ENCODE data around the gene COMMD3. TPM values are rescaled to one million over a fixed set of nuclear protein-coding genes. Genes with fewer than 3 reads are reported as not detected.
A peak's percentile ranks its signal among the peaks of the same experiment; 100 is the strongest.

The COMMD3 gene
- total and polyA plus RNA-seq, 9 of the 15 experiments (the other 6 are each of a cell fraction or from before 2014, with no cell fraction given), result 50.7 to 217 (median 80.1) TPM

DNA sequence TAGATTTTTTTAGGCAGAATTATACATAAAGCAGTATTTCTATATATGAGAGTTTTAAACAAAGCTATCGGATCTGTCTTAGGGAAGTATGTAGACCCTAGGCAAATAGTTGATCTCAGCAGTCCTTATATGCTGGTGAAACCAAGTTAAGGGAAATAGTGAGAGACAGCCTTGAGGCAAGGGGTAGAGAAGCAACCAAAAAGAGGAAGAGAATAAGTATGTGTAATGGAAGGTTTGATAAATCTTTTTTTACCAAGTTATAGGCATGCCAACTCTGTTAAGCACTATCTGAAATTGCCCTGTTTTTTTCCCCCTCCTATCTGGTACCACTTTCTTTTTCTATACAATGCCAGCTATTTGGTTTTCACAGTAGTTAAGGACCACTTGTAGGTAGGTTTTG, 49.0 kb downstream of the COMMD3 start:
- Histone ChIP-seq H3K27me3 (ENCODE audit: control insufficient read depth in 2 of 2, insufficient read depth in 2 of 2, low read length in 2 of 2) (no peaks in the 10 kb centered on the region), H3K4me2 (ENCODE audit: insufficient read depth, low read length) (no peak overlapping the region), H3K9me3 (replicated peaks; ENCODE audit: control insufficient read depth, insufficient read depth, low read depth, low read length) (no peaks in the 10 kb centered on the region), H3K79me2 (ENCODE audit: control insufficient read depth, insufficient read depth, low read length) (no peaks in the 10 kb centered on the region), H2AFZ (ENCODE audit: low read depth, low read length) (no peak overlapping the region), H3K36me3 (ENCODE audit: control insufficient read depth, insufficient read depth, low read length) (no peaks in the 10 kb centered on the region), H3K4me3 (no peak overlapping the region), H3K9ac (ENCODE audit: insufficient read depth in 1 of 2, low read depth in 2 of 2, low read length in 2 of 2) (no peak overlapping the region), H4K20me1 (replicated peaks; ENCODE audit: control insufficient read depth, insufficient read depth, low read length) (no peaks in the 10 kb centered on the region), H3K9me1 (ENCODE audit: control insufficient read depth, insufficient read depth, low read length) (no peaks in the 10 kb centered on the region), H3K4me1 (replicated peaks in 1 of 2; ENCODE audit: control insufficient read depth in 2 of 2, insufficient read depth in 2 of 2, low read length in 2 of 2) (peaks cover 0 to 18% of the 10 kb centered on the region in 2 experiments; a peak in 3 of 5 replicates), H3K27ac (ENCODE audit: extremely low read depth, low read depth, low read length) (no peak overlapping the region)
- ChIA-PET POLR2A (interaction anchor here (0.7 to 0.8 kb wide), 2 partner anchors 12 to 134 kb away, joined by 3 read pairs; no protein-coding TSS in a partner anchor), CTCF (ENCODE audit: low intra/inter-chr PET ratio) (no interaction called here)
- 0 out of 2 replicates have a peak, but pooled peaks have one; percentile 41 for TF ChIP-seq SPI1 (IDR thresholded peaks at IDR 0.05; ENCODE audit: borderline replicate concordance, low read depth, low read length)
- no peak for TF ChIP-seq GABPB2 (CRISPR knock-in tag; conservative IDR thresholded peaks at IDR 0.05)
- ATAC-seq, result no peak
- in situ Hi-C loops (cut with MboI) (no loop called here), intact Hi-C loops (cut with micrococcal nuclease) (no loop called here)
- WGBS (ENCODE audit: insufficient coverage, low coverage, missing lambda C conversion rate), result 100% methylated on average over 1 of the region's 1 CpG
- no peak for DNase-seq (ENCODE audit: extremely low read depth in 1 of 4, low spot score in 3 of 4)
- BruUV-seq (replicated peaks), result no TSS peak
- FAIRE-seq, result no peak

DNA sequence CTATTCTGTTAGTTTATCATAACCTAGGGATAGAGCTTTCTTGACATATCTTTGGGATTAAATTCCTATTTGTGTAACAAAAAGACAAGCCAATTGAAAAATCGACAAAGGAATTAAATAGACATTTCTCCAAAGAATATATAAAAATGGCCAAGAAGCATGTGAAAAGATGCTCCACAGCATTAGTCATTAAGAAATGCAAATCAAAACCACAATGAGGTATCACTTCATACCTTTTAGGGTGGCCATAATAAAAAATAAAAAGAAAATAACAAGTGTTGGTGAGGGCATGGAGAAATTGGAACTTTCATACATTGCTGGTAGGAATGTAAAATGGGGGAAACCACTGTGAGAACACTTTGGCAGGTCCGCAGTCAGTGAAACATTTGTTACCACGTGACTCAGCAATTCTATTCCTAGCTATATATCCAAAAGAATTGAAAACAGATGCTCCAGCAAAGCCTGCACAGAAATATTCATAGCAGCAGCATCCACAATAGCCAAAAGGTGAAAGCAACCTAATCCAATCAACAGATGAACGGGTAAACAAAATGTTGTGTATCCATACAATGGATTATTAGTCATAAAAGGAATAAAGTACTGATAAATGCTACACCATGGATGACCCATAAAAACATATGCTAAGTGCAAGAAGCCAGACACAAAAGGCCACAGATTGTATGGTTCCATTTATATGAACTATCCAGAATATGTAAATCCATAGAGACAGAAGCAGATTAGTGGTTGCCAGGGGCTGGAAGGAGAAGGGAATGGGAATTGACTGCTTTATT, 49.7 kb downstream of the COMMD3 start:
- no peak overlapping the region for H3K27ac ChIP-seq (ENCODE audit: extremely low read depth, low read depth, low read length)
- H3K4me1 ChIP-seq (replicated peaks in 1 of 2; ENCODE audit: control insufficient read depth in 2 of 2, insufficient read depth in 2 of 2, low read length in 2 of 2), result peaks cover 0 to 19% of the 10 kb centered on the region in 2 experiments; a peak in 3 of 5 replicates
- H3K9me3 ChIP-seq (replicated peaks; ENCODE audit: control insufficient read depth, insufficient read depth, low read depth, low read length), result no peaks in the 10 kb centered on the region
- no peak for ATAC-seq
- FAIRE-seq, result no peak
- no peaks in the 10 kb centered on the region for H4K20me1 ChIP-seq (replicated peaks; ENCODE audit: control insufficient read depth, insufficient read depth, low read length)
- H3K9me1 ChIP-seq (ENCODE audit: control insufficient read depth, insufficient read depth, low read length), result no peaks in the 10 kb centered on the region
- in situ Hi-C loops (cut with MboI) (no loop called here), intact Hi-C loops (cut with micrococcal nuclease) (no loop called here)
- H3K4me2 ChIP-seq (ENCODE audit: insufficient read depth, low read length), result no peak overlapping the region
- no peak for DNase-seq (ENCODE audit: extremely low read depth in 1 of 4, low spot score in 3 of 4)
- H3K27me3 ChIP-seq (ENCODE audit: control insufficient read depth in 2 of 2, insufficient read depth in 2 of 2, low read length in 2 of 2), result no peaks in the 10 kb centered on the region
- H3K9ac ChIP-seq (ENCODE audit: insufficient read depth in 1 of 2, low read depth in 2 of 2, low read length in 2 of 2), result no peak overlapping the region
- no TSS peak for BruUV-seq (replicated peaks)
- H3K4me3 ChIP-seq, result no peak overlapping the region
- 62% methylated on average over 4 of the region's 4 CpGs for WGBS (ENCODE audit: insufficient coverage, low coverage, missing lambda C conversion rate)
- no peak overlapping the region for H2AFZ ChIP-seq (ENCODE audit: low read depth, low read length)
- H3K79me2 ChIP-seq (ENCODE audit: control insufficient read depth, insufficient read depth, low read length), result no peaks in the 10 kb centered on the region
- ChIA-PET CTCF (ENCODE audit: low intra/inter-chr PET ratio) (no interaction called here), POLR2A (interaction anchor here (1.1 to 1.2 kb wide), 2 partner anchors 11 to 51 kb away, joined by 3 read pairs; no protein-coding TSS in a partner anchor)
- no peaks in the 10 kb centered on the region for H3K36me3 ChIP-seq (ENCODE audit: control insufficient read depth, insufficient read depth, low read length)
- TF ChIP-seq, protein P1, sequence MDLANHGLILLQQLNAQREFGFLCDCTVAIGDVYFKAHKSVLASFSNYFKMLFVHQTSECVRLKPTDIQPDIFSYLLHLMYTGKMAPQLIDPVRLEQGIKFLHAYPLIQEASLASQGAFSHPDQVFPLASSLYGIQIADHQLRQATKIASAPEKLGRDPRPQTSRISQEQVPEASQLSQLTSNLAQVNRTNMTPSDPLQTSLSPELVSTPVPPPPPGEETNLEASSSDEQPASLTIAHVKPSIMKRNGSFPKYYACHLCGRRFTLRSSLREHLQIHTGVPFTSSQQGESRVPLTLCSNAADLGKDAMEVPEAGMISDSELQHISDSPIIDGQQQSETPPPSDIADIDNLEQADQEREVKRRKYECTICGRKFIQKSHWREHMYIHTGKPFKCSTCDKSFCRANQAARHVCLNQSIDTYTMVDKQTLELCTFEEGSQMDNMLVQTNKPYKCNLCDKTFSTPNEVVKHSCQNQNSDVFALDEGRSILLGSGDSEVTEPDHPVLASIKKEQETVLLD (IDR thresholded peaks at IDR 0.05), result no peak
- no peak for TF ChIP-seq ZNF23 (CRISPR knock-in tag; IDR thresholded peaks at IDR 0.05)
- TF ChIP-seq RAD51 (IDR thresholded peaks at IDR 0.05; ENCODE audit: borderline replicate concordance, low read depth), result peak; percentile 32; the same call in 1 of the 2 replicates
- peak; percentile 85 for TF ChIP-seq ZFP1 (CRISPR knock-in tag; IDR thresholded peaks at IDR 0.05)
- peak; percentile 78 for TF ChIP-seq NFE2 (IDR thresholded peaks at IDR 0.05; ENCODE audit: low read depth)
- TF ChIP-seq TRIM24 (IDR thresholded peaks at IDR 0.05), result no peak
- no peak for TF ChIP-seq ZNF408 (CRISPR knock-in tag; IDR thresholded peaks at IDR 0.05; ENCODE audit: low read depth)
- no peak for TF ChIP-seq BRCA1 (IDR thresholded peaks at IDR 0.05)
- no peak for TF ChIP-seq BRCA1 (CRISPR knock-in tag; IDR thresholded peaks at IDR 0.05)
- peak; percentile 67 for TF ChIP-seq NFE2L1 (tag; IDR thresholded peaks at IDR 0.05; ENCODE audit: borderline replicate concordance, low read depth)
- peak; percentile 22; the same call in 1 of the 2 replicates for TF ChIP-seq ARID1B (IDR thresholded peaks at IDR 0.05)
- no peak for TF ChIP-seq ZNF77 (CRISPR knock-in tag; IDR thresholded peaks at IDR 0.05)
- no peak for TF ChIP-seq CEBPG (CRISPR knock-in tag; IDR thresholded peaks at IDR 0.05)
- TF ChIP-seq CEBPG (tag; conservative IDR thresholded peaks at IDR 0.05 in 1 of 2, IDR thresholded peaks at IDR 0.05 in 1 of 2), result no peak
- TF ChIP-seq ERF (CRISPR knock-in tag; IDR thresholded peaks at IDR 0.05), result no peak

All from K562 (cell line).